ENCODE measurements around the gene RIMS3. TPM values are rescaled to one million over a fixed set of nuclear protein-coding genes. Genes with fewer than 3 reads are reported as not detected.

The RIMS3 gene
- 22.1 TPM for polyA plus RNA-seq (2013, experiment 1 of 4)
- 24.6 TPM for polyA plus RNA-seq (2013, experiment 2 of 4)
- polyA plus RNA-seq (2013, experiment 3 of 4): 19.2 TPM
- polyA plus RNA-seq (2013, experiment 4 of 4): 22.5 TPM

DNA sequence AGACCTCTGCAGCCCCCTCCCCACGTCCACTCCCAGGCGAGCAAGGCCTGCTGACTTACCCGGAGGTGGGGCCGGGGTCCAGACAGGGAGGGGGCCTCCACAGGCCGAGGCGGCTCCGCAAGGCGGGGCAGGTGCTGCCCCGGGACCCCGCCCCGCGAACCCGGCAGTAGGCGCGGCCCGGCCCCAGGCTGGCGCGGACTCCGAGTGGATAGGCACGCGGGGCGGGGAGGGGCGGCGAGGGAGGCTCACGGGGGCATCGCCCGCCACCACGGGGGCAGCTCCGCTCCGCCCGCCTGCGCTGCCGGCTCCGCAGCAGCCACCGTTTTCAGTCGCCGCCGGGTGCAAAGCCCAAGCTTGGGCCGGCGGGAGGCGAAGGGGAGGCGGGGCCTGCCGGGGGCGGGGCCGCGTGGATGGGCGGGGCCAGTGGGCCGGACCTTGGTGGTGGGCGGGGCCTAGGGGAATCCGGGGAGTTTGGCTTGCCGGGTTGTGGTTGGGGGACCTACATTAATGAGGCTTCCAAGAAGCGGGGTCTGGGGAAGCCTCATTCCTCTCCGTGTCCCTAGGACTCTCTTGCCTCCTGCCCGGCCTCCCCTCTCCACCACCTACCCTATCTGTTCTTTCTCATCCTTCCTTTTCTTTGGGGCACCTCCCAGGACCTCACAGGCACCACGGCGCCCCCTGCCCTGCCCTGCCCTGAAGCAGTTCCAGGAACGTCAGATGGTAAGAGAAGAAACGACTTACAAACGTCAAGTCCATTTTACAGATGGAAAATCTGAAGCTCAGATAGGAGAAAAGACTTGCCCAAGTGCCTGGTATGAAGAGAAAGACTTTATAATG lies at the start of gene RIMS3:
RIMS3 (minus strand) TSS at position 348 of the 837 bp plus-strand sequence. CDS start 23,757 bp downstream, outside the sequence.
- no peak within 1 kb of the TSS for H3K27ac ChIP-seq (ENCODE audit: insufficient read depth, low read depth, low read length, poor library complexity, severe bottlenecking)
- peak within 1 kb of the TSS; percentile 58 for H3K4me3 ChIP-seq (ENCODE audit: insufficient read depth, low read depth, low read length)
- H3K4me1 ChIP-seq (ENCODE audit: control insufficient read depth, insufficient read depth, low read length): peaks cover 15% of the 10 kb centered on the region
- WGBS, 2 experiments: 1% methylated on average over 58 of the region's 59 CpGs
- H3K36me3 ChIP-seq (ENCODE audit: control insufficient read depth, insufficient read depth, low read length): no peaks in the 10 kb centered on the region
- H3K9me3 ChIP-seq (ENCODE audit: control insufficient read depth, low read length): no peaks in the 10 kb centered on the region
- no peaks in the 10 kb centered on the region for H3K27me3 ChIP-seq (ENCODE audit: control insufficient read depth, insufficient read depth, low read length, poor library complexity, severe bottlenecking)

DNA sequence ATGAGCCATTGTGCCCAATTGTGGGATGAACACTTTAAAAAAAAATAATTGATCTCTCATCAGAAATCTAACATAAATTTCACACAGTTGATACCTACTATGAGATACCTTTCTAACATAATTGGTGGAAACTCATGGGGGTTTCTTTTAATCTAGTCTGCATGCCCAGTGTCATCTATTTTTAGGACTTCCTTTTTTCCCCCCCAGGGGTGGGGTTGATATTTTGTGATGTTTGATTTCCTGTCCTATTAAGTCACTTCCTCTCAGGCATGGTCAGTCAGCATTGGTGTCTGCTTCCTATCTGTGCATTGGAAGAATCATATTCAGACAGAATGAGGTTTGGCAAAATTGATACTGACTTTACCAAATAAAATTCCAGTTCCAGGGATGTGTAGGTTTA lies 47.5 kb upstream of the RIMS3 start:
- H3K4me1 ChIP-seq (ENCODE audit: control insufficient read depth, insufficient read depth, low read length): no peaks in the 10 kb centered on the region
- H3K4me3 ChIP-seq (ENCODE audit: insufficient read depth, low read depth, low read length): no peak overlapping the region
- no peaks in the 10 kb centered on the region for H3K9me3 ChIP-seq (ENCODE audit: control insufficient read depth, low read length)
- H3K36me3 ChIP-seq (ENCODE audit: control insufficient read depth, insufficient read depth, low read length): peaks cover 2% of the 10 kb centered on the region
- no peak overlapping the region for H3K27ac ChIP-seq (ENCODE audit: insufficient read depth, low read depth, low read length, poor library complexity, severe bottlenecking)
- no peaks in the 10 kb centered on the region for H3K27me3 ChIP-seq (ENCODE audit: control insufficient read depth, insufficient read depth, low read length, poor library complexity, severe bottlenecking)

DNA sequence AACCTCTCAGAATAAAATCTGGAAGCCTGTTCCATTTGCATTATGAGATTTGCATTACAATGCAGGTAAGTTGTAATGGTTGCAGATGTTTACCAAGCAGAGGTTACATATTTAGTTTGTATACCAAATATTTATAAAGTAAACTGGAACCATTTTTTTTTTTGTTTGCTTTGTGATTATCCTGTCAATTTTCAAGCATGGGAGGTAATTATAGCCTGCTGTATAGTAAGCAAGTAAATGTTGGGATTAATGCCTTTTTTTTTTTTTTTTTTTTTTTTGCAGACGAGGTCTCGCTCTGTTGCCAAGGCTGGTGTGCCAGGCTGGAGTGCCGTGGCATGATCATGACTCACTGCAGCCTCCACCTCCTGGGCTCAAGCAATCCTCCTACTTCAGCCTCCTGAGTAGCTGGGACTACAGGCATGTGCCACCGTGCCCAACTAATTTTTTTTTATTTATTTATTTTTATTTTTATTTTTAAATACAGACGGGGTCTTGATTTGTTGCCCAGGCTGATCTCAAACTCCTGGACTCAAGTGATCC lies 47.0 kb upstream of the RIMS3 start:
- Histone ChIP-seq H3K9me3 (ENCODE audit: control insufficient read depth, low read length) (no peaks in the 10 kb centered on the region), H3K4me3 (ENCODE audit: insufficient read depth, low read depth, low read length) (no peak overlapping the region), H3K4me1 (ENCODE audit: control insufficient read depth, insufficient read depth, low read length) (no peaks in the 10 kb centered on the region), H3K36me3 (ENCODE audit: control insufficient read depth, insufficient read depth, low read length) (peaks cover 2% of the 10 kb centered on the region), H3K27ac (ENCODE audit: insufficient read depth, low read depth, low read length, poor library complexity, severe bottlenecking) (no peak overlapping the region), H3K27me3 (ENCODE audit: control insufficient read depth, insufficient read depth, low read length, poor library complexity, severe bottlenecking) (no peaks in the 10 kb centered on the region)
- 85 to 89% methylated on average over 4 of the region's 5 CpGs for WGBS, 2 experiments

DNA sequence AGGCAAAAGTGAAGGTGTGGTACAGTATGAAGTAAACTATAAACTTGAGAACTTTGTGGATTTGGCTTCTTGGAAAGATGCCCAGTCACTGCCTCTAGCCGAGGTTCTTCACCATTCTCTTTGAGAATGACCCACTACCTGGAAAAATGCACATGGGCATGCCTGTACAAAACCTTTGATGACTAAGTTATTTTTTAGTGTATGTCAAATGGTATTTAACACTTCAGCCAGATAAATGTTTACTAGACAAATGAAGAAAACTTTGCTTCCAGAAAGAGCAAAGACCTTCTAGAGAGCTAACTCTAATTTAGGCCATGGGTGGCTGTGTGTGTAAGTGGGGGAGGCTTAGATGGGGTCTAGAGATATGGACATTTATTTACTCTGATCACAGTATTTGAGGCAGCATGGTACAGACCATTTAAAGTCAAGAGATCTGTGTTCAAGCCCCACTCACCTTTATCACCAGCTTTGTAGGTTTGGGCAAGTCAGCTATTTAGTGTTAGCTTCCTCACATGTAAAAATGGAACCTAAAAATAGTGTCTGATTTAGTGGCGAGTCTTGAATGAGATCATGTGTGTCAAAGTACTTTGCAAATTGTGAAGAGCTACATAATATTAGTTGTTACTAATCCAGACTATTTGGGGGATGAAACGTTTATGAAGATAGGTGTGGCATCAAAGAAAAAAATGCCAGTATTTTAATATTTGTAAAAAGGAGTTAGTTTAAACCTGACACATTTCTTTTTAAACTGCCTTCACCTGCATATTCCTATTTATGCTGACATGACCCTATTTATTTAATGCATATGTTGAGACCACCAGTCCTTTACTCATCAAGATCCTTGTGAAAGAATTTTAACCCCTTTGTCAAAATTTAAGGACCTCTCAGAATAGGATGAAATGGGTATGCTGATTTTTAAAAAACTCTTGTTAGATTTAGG lies 46.3 kb upstream of the RIMS3 start:
- H3K27me3 ChIP-seq (ENCODE audit: control insufficient read depth, insufficient read depth, low read length, poor library complexity, severe bottlenecking): no peaks in the 10 kb centered on the region
- 72 to 86% methylated on average over 2 to 3 of the region's 3 CpGs for WGBS, 2 experiments
- no peaks in the 10 kb centered on the region for H3K9me3 ChIP-seq (ENCODE audit: control insufficient read depth, low read length)
- no peak overlapping the region for H3K27ac ChIP-seq (ENCODE audit: insufficient read depth, low read depth, low read length, poor library complexity, severe bottlenecking)
- no peaks in the 10 kb centered on the region for H3K4me1 ChIP-seq (ENCODE audit: control insufficient read depth, insufficient read depth, low read length)
- H3K36me3 ChIP-seq (ENCODE audit: control insufficient read depth, insufficient read depth, low read length): peaks cover 2% of the 10 kb centered on the region
- H3K4me3 ChIP-seq (ENCODE audit: insufficient read depth, low read depth, low read length): peak overlapping the region; percentile 71

DNA sequence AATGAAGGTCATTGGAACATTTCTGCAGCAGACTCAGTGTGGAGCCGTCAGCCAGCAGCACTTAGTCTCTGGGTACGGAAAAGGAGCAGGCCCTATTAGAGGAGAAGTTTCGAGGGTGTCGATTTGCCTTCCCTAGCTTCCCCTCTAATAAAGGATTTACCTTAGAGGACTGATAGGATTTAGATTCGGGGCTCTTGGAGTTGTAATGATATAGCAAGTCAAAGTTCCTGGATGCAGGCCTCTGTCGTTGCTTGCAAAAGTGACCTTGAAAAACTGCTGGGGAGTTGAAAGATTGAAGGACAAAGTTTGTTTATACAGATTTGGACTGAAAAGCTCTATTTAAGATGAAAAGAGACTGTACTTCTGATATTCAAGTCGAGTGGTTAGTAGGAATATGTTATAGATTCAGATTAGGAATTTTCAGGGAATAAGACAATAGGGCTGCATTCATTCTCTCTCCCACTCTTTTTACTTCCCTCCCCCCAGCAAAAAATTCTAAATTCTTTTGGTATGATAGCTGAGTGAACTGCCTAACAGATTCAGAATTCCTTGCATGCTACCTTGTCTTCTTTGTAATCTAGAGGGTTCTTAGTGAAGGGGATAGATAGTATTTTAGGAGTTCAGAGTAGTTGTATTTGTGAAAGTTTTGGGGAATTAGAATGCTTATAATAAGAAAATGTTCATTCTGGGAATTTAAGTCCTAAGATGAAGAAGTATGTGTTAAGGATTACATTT lies 45.3 kb upstream of the RIMS3 start:
- H3K4me3 ChIP-seq (ENCODE audit: insufficient read depth, low read depth, low read length): peak overlapping the region; percentile 71
- H3K27me3 ChIP-seq (ENCODE audit: control insufficient read depth, insufficient read depth, low read length, poor library complexity, severe bottlenecking): no peaks in the 10 kb centered on the region
- WGBS, 2 experiments: 17 to 18% methylated on average over 7 of the region's 7 CpGs
- H3K4me1 ChIP-seq (ENCODE audit: control insufficient read depth, insufficient read depth, low read length): no peaks in the 10 kb centered on the region
- H3K9me3 ChIP-seq (ENCODE audit: control insufficient read depth, low read length): no peaks in the 10 kb centered on the region
- H3K36me3 ChIP-seq (ENCODE audit: control insufficient read depth, insufficient read depth, low read length): peaks cover 2% of the 10 kb centered on the region
- peak overlapping the region; percentile 31 for H3K27ac ChIP-seq (ENCODE audit: insufficient read depth, low read depth, low read length, poor library complexity, severe bottlenecking)

DNA sequence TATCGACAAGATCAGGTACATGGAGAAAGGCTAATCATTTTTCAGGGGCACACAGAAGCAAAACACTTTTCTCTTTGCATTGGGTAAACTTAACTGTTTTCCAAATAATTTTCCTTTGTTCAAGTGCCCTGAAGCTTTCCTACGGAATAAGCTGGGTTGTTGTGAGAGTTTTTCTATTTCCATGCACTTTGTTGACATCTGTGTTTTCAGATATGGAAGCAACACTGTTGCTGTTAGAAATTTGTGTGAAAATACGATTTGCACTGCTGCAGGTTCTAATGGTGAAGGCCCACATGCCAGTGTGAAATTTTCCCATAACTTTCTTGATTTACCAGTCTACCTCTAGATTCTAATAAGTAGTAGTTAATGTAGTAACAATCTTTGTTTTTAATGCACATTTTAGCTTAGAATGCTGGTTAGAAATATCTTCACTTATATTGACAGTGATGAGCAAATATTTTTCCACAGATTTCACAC lies 44.4 kb upstream of the RIMS3 start:
- H3K9me3 ChIP-seq (ENCODE audit: control insufficient read depth, low read length): no peaks in the 10 kb centered on the region
- 9% methylated on average over 2 to 3 of the region's 3 CpGs for WGBS, 2 experiments
- peak overlapping the region; percentile 71 for H3K4me3 ChIP-seq (ENCODE audit: insufficient read depth, low read depth, low read length)
- peaks cover 2% of the 10 kb centered on the region for H3K36me3 ChIP-seq (ENCODE audit: control insufficient read depth, insufficient read depth, low read length)
- no peaks in the 10 kb centered on the region for H3K4me1 ChIP-seq (ENCODE audit: control insufficient read depth, insufficient read depth, low read length)
- no peaks in the 10 kb centered on the region for H3K27me3 ChIP-seq (ENCODE audit: control insufficient read depth, insufficient read depth, low read length, poor library complexity, severe bottlenecking)
- peak overlapping the region; percentile 87 for H3K27ac ChIP-seq (ENCODE audit: insufficient read depth, low read depth, low read length, poor library complexity, severe bottlenecking)

DNA sequence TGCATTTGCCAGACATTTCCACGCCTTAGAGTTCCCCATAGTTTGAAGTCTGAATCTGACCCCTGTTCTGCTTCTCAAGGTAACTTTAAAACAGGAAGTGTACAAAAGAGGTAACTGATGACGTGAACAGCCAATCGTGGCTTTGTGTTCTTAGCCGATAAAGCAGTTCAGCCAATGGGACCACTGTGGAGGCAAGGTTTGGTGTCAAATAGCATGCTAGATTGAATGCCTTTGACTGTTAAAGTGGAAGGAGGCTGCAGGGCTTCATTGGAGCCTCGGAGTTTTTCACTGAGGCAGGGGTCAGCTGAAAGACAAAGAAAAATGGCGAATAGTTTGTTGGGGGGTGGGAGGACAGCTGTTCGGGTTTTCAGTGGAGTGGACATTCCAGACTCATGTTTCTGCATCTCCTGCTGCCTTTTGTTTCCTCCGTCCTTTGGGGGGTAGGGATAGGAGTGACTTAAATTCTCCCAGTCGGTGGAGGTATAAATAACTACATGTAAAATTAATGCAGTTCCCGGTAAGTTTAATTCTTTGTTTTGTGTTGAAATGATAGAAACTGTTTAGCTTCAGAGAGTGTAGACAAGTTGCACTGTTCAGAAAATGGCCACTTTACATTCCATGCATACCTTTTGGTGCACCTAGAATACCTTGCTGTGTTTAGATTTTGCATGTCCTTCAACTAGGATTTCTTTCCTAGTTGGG lies 43.8 kb upstream of the RIMS3 start:
- Histone ChIP-seq H3K4me1 (ENCODE audit: control insufficient read depth, insufficient read depth, low read length) (no peaks in the 10 kb centered on the region), H3K27ac (ENCODE audit: insufficient read depth, low read depth, low read length, poor library complexity, severe bottlenecking) (peak overlapping the region; percentile 87), H3K27me3 (ENCODE audit: control insufficient read depth, insufficient read depth, low read length, poor library complexity, severe bottlenecking) (no peaks in the 10 kb centered on the region), H3K36me3 (ENCODE audit: control insufficient read depth, insufficient read depth, low read length) (peaks cover 2% of the 10 kb centered on the region), H3K4me3 (ENCODE audit: insufficient read depth, low read depth, low read length) (peak overlapping the region; percentile 71), H3K9me3 (ENCODE audit: control insufficient read depth, low read length) (no peaks in the 10 kb centered on the region)
- 0 to 1% methylated on average over 10 of the region's 10 CpGs for WGBS, 2 experiments

DNA sequence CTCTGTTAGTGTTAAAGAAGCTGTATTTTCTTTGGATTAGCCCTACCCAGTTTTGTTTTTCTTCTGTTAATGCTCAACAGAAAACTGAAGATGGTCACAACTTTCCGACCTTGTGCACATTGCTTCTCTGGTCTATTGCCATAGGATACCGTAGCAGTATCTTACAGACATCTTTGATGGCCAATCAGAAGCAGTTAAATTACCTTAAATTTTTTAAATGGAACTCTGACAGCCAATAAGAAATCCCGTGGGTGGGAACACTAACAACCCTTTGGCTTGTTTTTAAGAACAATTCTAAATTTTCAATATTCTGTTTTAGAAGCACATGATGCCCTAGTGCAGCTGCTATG lies 43.2 kb upstream of the RIMS3 start:
- Histone ChIP-seq H3K36me3 (ENCODE audit: control insufficient read depth, insufficient read depth, low read length) (peaks cover 2% of the 10 kb centered on the region), H3K27ac (ENCODE audit: insufficient read depth, low read depth, low read length, poor library complexity, severe bottlenecking) (peak overlapping the region; percentile 87), H3K4me1 (ENCODE audit: control insufficient read depth, insufficient read depth, low read length) (no peaks in the 10 kb centered on the region), H3K27me3 (ENCODE audit: control insufficient read depth, insufficient read depth, low read length, poor library complexity, severe bottlenecking) (no peaks in the 10 kb centered on the region), H3K9me3 (ENCODE audit: control insufficient read depth, low read length) (no peaks in the 10 kb centered on the region), H3K4me3 (ENCODE audit: insufficient read depth, low read depth, low read length) (peak overlapping the region; percentile 71)
- WGBS, 2 experiments: 0 to 8% methylated on average over 3 of the region's 3 CpGs

DNA sequence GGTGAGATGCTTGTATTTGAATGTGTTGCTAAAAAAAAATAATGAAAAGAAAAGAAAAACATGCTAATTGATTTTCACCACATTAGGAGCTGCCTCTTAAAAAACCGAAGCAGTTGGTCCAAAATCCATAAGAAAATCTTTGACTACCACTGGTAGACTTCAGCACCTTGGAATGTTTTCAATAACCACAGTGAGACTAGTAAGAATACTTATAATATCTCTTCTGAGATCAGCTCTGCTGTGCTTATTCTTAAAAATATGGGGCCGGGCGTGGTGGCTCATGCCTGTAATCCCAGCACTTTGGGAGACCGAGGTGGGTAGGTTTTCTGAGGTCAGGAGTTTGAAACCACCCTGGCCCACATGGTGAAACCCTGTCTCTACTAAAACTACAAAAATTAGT lies 41.1 kb upstream of the RIMS3 start:
- H3K36me3 ChIP-seq (ENCODE audit: control insufficient read depth, insufficient read depth, low read length): no peaks in the 10 kb centered on the region
- no peak overlapping the region for H3K27ac ChIP-seq (ENCODE audit: insufficient read depth, low read depth, low read length, poor library complexity, severe bottlenecking)
- H3K9me3 ChIP-seq (ENCODE audit: control insufficient read depth, low read length): no peaks in the 10 kb centered on the region
- H3K4me1 ChIP-seq (ENCODE audit: control insufficient read depth, insufficient read depth, low read length): no peaks in the 10 kb centered on the region
- no peak overlapping the region for H3K4me3 ChIP-seq (ENCODE audit: insufficient read depth, low read depth, low read length)
- no peaks in the 10 kb centered on the region for H3K27me3 ChIP-seq (ENCODE audit: control insufficient read depth, insufficient read depth, low read length, poor library complexity, severe bottlenecking)
- WGBS, 2 experiments: 93 to 96% methylated on average over 4 of the region's 4 CpGs
